ENCODE data around the gene CC2D1A. TPM values are rescaled to one million over a fixed set of nuclear protein-coding genes. Genes with fewer than 3 reads are reported as not detected.
"Not testable (repeated sequence)": the region's sequence is repeated elsewhere in the genome, so short reads cannot be mapped to it uniquely, and the experiment has no call there.

The CC2D1A gene
- total and polyA plus RNA-seq, 7 donors, result 20.1 to 31.7 (median 23.7) TPM

DNA sequence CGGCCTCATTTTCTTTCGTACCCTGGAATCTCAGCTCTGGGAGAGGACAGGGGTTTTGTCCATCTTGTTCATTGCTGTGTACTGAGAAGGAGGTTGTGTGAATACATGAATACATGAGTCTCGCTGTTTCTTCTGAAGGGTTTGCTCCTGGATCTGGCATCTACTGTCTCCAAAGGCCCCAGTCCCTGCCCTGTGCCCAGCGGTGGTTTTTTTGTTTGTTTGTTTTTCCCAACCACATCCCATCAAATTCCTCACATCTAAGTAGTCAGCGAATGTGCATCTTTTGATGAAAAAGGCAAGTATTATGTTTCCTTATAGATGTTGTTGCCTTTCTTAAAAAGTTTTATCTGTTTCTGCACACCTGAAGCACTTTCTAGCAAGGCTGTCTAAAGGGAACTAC lies 58.8 kb downstream of the CC2D1A start:
- intact Hi-C loops (cut with DNase I), result no loop called here
- no peaks in the 10 kb centered on the region for H3K4me1 ChIP-seq
- 89 to 91% (median 90%) methylated on average over 5 of the region's 5 CpGs for WGBS, 3 donors
- no peak overlapping the region for H3K4me3 ChIP-seq
- H3K27ac ChIP-seq, result no peak overlapping the region
- H3K27me3 ChIP-seq (ENCODE audit: insufficient read depth in 3 of 3, low read length in 2 of 3), result no peaks in the 10 kb centered on the region
- ATAC-seq (no peak), DNase-seq (no peak)
- H3K36me3 ChIP-seq (ENCODE audit: insufficient read depth in 1 of 2, low read depth in 1 of 2), result peaks cover 0 to 95% of the 10 kb centered on the region in 2 donors
- TF ChIP-seq, protein P1, sequence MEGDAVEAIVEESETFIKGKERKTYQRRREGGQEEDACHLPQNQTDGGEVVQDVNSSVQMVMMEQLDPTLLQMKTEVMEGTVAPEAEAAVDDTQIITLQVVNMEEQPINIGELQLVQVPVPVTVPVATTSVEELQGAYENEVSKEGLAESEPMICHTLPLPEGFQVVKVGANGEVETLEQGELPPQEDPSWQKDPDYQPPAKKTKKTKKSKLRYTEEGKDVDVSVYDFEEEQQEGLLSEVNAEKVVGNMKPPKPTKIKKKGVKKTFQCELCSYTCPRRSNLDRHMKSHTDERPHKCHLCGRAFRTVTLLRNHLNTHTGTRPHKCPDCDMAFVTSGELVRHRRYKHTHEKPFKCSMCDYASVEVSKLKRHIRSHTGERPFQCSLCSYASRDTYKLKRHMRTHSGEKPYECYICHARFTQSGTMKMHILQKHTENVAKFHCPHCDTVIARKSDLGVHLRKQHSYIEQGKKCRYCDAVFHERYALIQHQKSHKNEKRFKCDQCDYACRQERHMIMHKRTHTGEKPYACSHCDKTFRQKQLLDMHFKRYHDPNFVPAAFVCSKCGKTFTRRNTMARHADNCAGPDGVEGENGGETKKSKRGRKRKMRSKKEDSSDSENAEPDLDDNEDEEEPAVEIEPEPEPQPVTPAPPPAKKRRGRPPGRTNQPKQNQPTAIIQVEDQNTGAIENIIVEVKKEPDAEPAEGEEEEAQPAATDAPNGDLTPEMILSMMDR (IDR thresholded peaks at IDR 0.05), result no peak
- H3K9me3 ChIP-seq, result no peaks in the 10 kb centered on the region

DNA sequence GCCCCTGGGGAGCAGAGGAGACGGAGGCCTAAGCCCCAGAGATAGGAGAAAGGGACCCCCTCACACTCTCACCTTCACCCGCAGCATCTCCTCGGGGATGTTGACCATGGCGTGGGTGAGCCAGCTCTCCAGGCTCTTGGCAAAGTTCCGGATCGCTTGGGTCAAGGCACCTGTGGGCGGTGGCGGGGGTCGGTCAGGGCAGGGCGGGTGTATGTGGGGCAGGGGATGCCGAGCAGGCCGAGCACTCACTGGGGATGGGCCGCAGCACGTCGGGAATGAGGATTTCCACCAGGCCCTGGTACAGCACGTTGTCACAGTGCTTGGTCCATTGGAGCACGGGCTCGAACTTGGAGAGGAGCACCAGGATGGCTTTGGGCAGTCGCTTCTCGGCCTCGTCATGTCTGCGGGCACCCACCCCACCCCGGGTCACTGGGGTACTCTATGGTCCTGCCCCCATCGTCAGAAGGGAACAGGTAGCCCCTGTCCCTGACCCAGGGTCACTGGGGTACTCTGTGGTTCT lies 59.4 kb downstream of the CC2D1A start:
- Histone ChIP-seq H3K27me3 (ENCODE audit: insufficient read depth in 3 of 3, low read length in 2 of 3) (no peaks in the 10 kb centered on the region), H3K27ac (no peak overlapping the region), H3K9me3 (no peaks in the 10 kb centered on the region), H3K4me1 (no peaks in the 10 kb centered on the region), H3K36me3 (ENCODE audit: insufficient read depth in 1 of 2, low read depth in 1 of 2) (peaks cover 0 to 94% of the 10 kb centered on the region in 2 donors), H3K4me3 (no peak overlapping the region)
- intact Hi-C loops (cut with DNase I), result no loop called here
- DNase-seq, result no peak
- TF ChIP-seq, protein P1 (IDR thresholded peaks at IDR 0.05), result no peak
- 91 to 93% (median 91%) methylated on average over 24 of the region's 24 CpGs for WGBS, 3 donors
- no peak for ATAC-seq

DNA sequence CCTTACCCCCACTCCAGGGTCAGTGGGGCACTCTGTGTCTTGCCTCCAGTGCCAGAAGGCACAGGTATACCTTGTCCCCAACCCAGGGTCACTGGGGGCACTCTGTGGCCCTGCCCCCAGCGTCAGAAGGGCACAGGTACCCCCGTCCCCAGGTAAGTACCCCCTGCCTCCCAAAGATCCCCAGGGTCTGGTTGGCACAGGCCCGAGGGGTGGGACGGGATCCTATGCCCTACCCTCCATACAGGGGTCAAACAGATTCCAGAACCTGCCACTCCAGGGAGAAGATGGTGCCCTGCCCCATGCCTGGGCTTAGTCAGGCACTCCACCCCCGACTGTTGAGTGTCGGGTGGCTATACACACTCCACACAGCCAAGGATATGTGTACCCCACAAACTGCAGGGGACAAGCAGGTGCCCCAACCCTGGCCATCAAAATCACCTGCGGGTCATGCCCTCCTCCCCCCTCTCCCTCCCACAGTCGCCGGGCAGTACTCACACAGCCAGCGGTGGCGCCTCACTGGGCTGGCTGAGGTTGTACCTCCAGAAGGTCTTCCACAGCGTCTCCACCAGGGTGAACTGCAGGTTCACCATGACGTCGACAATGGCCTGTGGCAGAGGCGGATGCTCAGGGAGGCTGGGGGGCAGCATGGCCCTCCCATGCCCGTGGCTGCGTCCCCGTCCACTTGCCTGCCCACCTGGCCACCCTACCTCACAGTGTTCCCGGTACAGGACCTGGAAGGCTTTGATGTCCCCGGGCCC lies 60.1 kb downstream of the CC2D1A start:
- Histone ChIP-seq H3K4me1 (no peaks in the 10 kb centered on the region), H3K4me3 (no peak overlapping the region), H3K9me3 (no peaks in the 10 kb centered on the region), H3K27me3 (ENCODE audit: insufficient read depth in 3 of 3, low read length in 2 of 3) (no peaks in the 10 kb centered on the region), H3K27ac (no peak overlapping the region), H3K36me3 (ENCODE audit: insufficient read depth in 1 of 2, low read depth in 1 of 2) (peaks cover 0 to 88% of the 10 kb centered on the region in 2 donors)
- ATAC-seq (no peak), DNase-seq (no peak)
- intact Hi-C loops (cut with DNase I), result no loop called here
- 94 to 95% (median 94%) methylated on average over 19 to 20 of the region's 20 CpGs for WGBS, 3 donors
- TF ChIP-seq, protein P1 (IDR thresholded peaks at IDR 0.05), result no peak

DNA sequence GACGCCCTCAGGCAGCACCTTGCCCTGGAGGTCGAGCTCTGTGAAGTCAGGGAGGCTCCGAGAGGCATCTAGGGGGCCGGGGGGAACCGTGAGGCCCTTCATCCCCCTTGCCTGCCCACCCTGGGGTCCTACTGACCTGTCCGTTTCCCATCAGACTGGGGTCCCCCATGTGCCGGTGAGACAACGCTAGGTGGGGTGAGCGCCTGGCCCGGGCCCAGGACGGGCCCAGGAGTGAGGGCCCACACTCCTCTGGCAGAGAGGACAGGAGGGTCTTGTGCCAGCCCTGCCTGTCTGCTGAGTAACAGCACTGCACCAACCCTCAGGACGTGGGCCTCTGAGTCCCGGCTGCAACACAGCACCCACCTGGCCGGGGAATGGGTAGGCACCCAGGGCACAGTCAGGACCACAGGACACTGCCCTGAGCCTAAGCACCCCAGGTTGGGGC lies 60.7 kb downstream of the CC2D1A start:
- ATAC-seq (no peak), DNase-seq (no peak)
- intact Hi-C loops (cut with DNase I), result no loop called here
- TF ChIP-seq, protein P1 (IDR thresholded peaks at IDR 0.05), result no peak
- Histone ChIP-seq H3K27me3 (ENCODE audit: insufficient read depth in 3 of 3, low read length in 2 of 3) (no peaks in the 10 kb centered on the region), H3K27ac (no peak overlapping the region), H3K4me3 (no peak overlapping the region), H3K4me1 (no peaks in the 10 kb centered on the region), H3K9me3 (no peaks in the 10 kb centered on the region), H3K36me3 (ENCODE audit: insufficient read depth in 1 of 2, low read depth in 1 of 2) (peaks cover 0 to 87% of the 10 kb centered on the region in 2 donors)
- WGBS, 3 donors, result 93 to 96% (median 93%) methylated on average over 13 to 14 of the region's 14 CpGs

DNA sequence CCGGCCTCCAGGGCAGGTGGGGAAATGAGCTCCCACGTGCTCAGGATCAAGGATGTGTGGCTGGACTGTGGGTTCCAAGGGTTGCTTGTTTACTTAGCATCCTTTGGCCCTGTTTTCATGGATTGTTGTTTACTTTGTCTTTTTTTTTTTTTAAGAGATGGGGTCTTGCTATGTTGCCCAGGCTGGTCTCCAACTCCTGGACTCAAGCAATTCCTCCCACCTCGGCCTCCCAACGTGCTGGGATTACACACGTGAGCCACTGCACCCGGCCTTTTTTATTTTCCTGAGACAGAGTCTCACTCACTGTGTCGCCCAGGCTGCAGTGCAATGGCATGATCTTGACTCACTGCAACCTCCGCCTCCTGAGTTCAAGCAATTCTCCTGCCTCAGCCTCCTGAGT lies 61.2 kb downstream of the CC2D1A start:
- H3K27ac ChIP-seq; H3K9me3 ChIP-seq; H3K27me3 ChIP-seq (ENCODE audit: insufficient read depth in 3 of 3, low read length in 2 of 3); DNase-seq; intact Hi-C loops (cut with DNase I); H3K4me3 ChIP-seq; ATAC-seq; H3K4me1 ChIP-seq: not testable (repeated sequence)
- H3K36me3 ChIP-seq (ENCODE audit: insufficient read depth in 1 of 2, low read depth in 1 of 2), result peaks cover 0 to 83% of the 10 kb centered on the region in 2 donors
- WGBS, 3 donors, result 94 to 97% (median 94%) methylated on average over 8 of the region's 8 CpGs

Data from psoas muscle (tissue), 8 donors.